Endothelial cell (in vitro differentiated cells): ENCODE measurements around the gene EXOC3L4. TPM values are rescaled to one million over a fixed set of nuclear protein-coding genes. Genes with fewer than 3 reads are reported as not detected.
A peak's percentile ranks its signal among the peaks of the same experiment; 100 is the strongest.

Source experiments
- DNase-seq: peaks from one replicate; pipeline ENCODE4 v3.0.0; 2021; ENCODE audit warnings: low spot score
- H3K27ac Mint-ChIP-seq: one replicate; pipeline ENCODE4 v1.8.0; 2021; ENCODE audit warnings: mixed read lengths, inconsistent platforms; ENCODE audit not compliant: unreplicated experiment
- H3K27me3 Mint-ChIP-seq: one replicate; pipeline ENCODE4 v1.8.0; 2021; ENCODE audit warnings: mild to moderate bottlenecking, moderate library complexity, mixed read lengths, inconsistent platforms; ENCODE audit not compliant: unreplicated experiment
- H3K36me3 Mint-ChIP-seq: one replicate; pipeline ENCODE4 v1.8.0; 2021; ENCODE audit warnings: mild to moderate bottlenecking, low read depth, mixed read lengths, inconsistent platforms; ENCODE audit not compliant: unreplicated experiment
- H3K4me1 Mint-ChIP-seq: one replicate; pipeline ENCODE4 v1.8.0; 2021; ENCODE audit warnings: mild to moderate bottlenecking, mixed read lengths, inconsistent platforms; ENCODE audit not compliant: unreplicated experiment
- H3K4me3 Mint-ChIP-seq: one replicate; pipeline ENCODE4 v1.8.0; 2021; ENCODE audit warnings: mild to moderate bottlenecking, mixed read lengths, inconsistent platforms; ENCODE audit not compliant: unreplicated experiment
- H3K9me3 Mint-ChIP-seq: one replicate; pipeline ENCODE4 v1.8.0; 2021; ENCODE audit warnings: mixed read lengths, inconsistent platforms; ENCODE audit not compliant: unreplicated experiment
- CTCF ChIP-seq: fragments of 200-600 bp; sonication (generic); IDR thresholded peaks from one replicate; pipeline ENCODE4 v1.5.0; 2021; ENCODE audit warnings: antibody characterized with exemption; ENCODE audit not compliant: unreplicated experiment
- total RNA-seq: library from RNA; stranded (reverse); fragmentation: NEBNext Ultra II Directional; extraction: Animal tissue kit (Norgen Biotek cat#: 25700); gene quantifications from one replicate; pipeline ENCODE4 v1.2.1, GENCODE V29; 2021; ENCODE audit not compliant: unreplicated experiment

The EXOC3L4 gene
- total RNA-seq, 1 donor from 2014 or later = not detected

GRCh38 chr14:103055695-103056094 is 38.8 kb upstream of the EXOC3L4 start:
- Mint-ChIP-seq H3K4me3 (peak overlapping the region; percentile 96), H3K27me3 (peaks cover 7% of the 10 kb centered on the region), H3K9me3 (no peaks in the 10 kb centered on the region), H3K27ac (peak overlapping the region; percentile 88), H3K4me1 (peaks cover 37% of the 10 kb centered on the region), H3K36me3 (peaks cover 15% of the 10 kb centered on the region)
- DNase-seq = no peak
- no peak for TF ChIP-seq CTCF

- peaks cover 7% of the 10 kb centered on the region for H3K27me3 Mint-ChIP-seq
- H3K4me1 Mint-ChIP-seq = peaks cover 37% of the 10 kb centered on the region
- peak overlapping the region; percentile 96 for H3K4me3 Mint-ChIP-seq
- no peak for TF ChIP-seq CTCF
- H3K36me3 Mint-ChIP-seq = peaks cover 15% of the 10 kb centered on the region
- H3K27ac Mint-ChIP-seq = peak overlapping the region; percentile 90
- no peaks in the 10 kb centered on the region for H3K9me3 Mint-ChIP-seq
- DNase-seq = peak; percentile 90
Measured at GRCh38 chr14:103056322-103057027, 38.0 kb upstream of the EXOC3L4 start.

GRCh38 chr14:103057028-103057371 is 37.5 kb upstream of the EXOC3L4 start:
- H3K9me3 Mint-ChIP-seq = no peaks in the 10 kb centered on the region
- TF ChIP-seq CTCF = no peak
- peaks cover 7% of the 10 kb centered on the region for H3K27me3 Mint-ChIP-seq
- no peak overlapping the region for H3K27ac Mint-ChIP-seq
- H3K4me3 Mint-ChIP-seq = peak overlapping the region; percentile 96
- H3K36me3 Mint-ChIP-seq = peaks cover 15% of the 10 kb centered on the region
- H3K4me1 Mint-ChIP-seq = peaks cover 37% of the 10 kb centered on the region
- DNase-seq = no peak

- Mint-ChIP-seq H3K4me1 (peaks cover 37% of the 10 kb centered on the region), H3K4me3 (peak within 1 kb of the TSS; percentile 96)
Measured at GRCh38 chr14:103057372-103058163, 37.0 kb upstream of the EXOC3L4 start, which contains the start of gene CDC42BPB. TSS of gene CDC42BPB (minus strand) at chr14:103057549. CDS start at chr14:103057173, 376 bp downstream.

More at GRCh38 chr14:103057372-103058163, 37.0 kb upstream of the EXOC3L4 start, which contains the start of gene CDC42BPB:
- DNase-seq = peak; percentile 92
- TF ChIP-seq CTCF = no peak
- Mint-ChIP-seq H3K27me3 (peaks cover 7% of the 10 kb centered on the region), H3K36me3 (peaks cover 15% of the 10 kb centered on the region), H3K27ac (peak within 1 kb of the TSS; percentile 90), H3K9me3 (no peaks in the 10 kb centered on the region)
